MM.1S (cell line): ENCODE data around the gene CCDC28B.

Experiments used
- DNase-seq: peaks from one replicate; pipeline ENCODE4 v3.0.0-alpha.2; 2015
- H2AFZ ChIP-seq: fragments of 300-600 bp; sonication (generic); 2 replicates; pipeline ENCODE4 v1.6.0; 2016; ENCODE audit warnings: antibody characterized with exemption, low read length
- H3F3A ChIP-seq: fragments of 300-600 bp; sonication (generic); 2 replicates; pipeline ENCODE4 v1.6.1; 2016; ENCODE audit warnings: mild to moderate bottlenecking, antibody characterized with exemption, low read length, moderate library complexity, mixed read lengths; ENCODE audit not compliant: insufficient read depth
- H3K27ac ChIP-seq: fragments of 300-600 bp; sonication (generic); 2 replicates; pipeline ENCODE4 v1.5.1; 2016; ENCODE audit warnings: mild to moderate bottlenecking, low read length
- H3K27me3 ChIP-seq: fragments of 300-600 bp; sonication (generic); replicated peaks from 2 replicates; pipeline ENCODE4 v1.6.0; 2016; ENCODE audit warnings: low read length; ENCODE audit not compliant: insufficient read depth
- H3K36me3 ChIP-seq: fragments of 300-600 bp; sonication (generic); replicated peaks from 2 replicates; pipeline ENCODE4 v1.6.1; 2016; ENCODE audit warnings: mild to moderate bottlenecking, low read length, mixed read lengths; ENCODE audit not compliant: insufficient read depth
- H3K4me1 ChIP-seq: fragments of 300-600 bp; sonication (generic); 2 replicates; pipeline ENCODE4 v1.6.1; 2016; ENCODE audit warnings: low read length, mixed read lengths
- H3K4me2 ChIP-seq: fragments of 300-600 bp; sonication (generic); 2 replicates; pipeline ENCODE4 v1.6.0; 2016; ENCODE audit warnings: low read depth, low read length
- H3K4me3 ChIP-seq: fragments of 300-600 bp; sonication (generic); 2 replicates; pipeline ENCODE4 v1.5.1; 2016; ENCODE audit warnings: low read length, mixed read lengths
- H3K79me2 ChIP-seq: fragments of 300-600 bp; sonication (generic); 2 replicates; pipeline ENCODE4 v1.6.1; 2016; ENCODE audit warnings: mixed run types, low read length, mixed read lengths
- H3K9ac ChIP-seq: fragments of 300-600 bp; sonication (generic); 2 replicates; pipeline ENCODE4 v1.6.1; 2016; ENCODE audit warnings: low read length, mixed read lengths
- H3K9me2 ChIP-seq: fragments of 300-600 bp; sonication (generic); replicated peaks from 2 replicates; pipeline ENCODE4 v1.6.1; 2016; ENCODE audit warnings: mild to moderate bottlenecking, low read length, mixed read lengths; ENCODE audit not compliant: insufficient read depth
- H3K9me3 ChIP-seq: fragments of 300-600 bp; sonication (generic); replicated peaks from 2 replicates; pipeline ENCODE4 v1.6.1; 2016; ENCODE audit warnings: mild to moderate bottlenecking, low read length, mixed read lengths; ENCODE audit not compliant: insufficient read depth
- H4K20me1 ChIP-seq: fragments of 300-600 bp; sonication (generic); 2 replicates; pipeline ENCODE4 v1.6.1; 2016; ENCODE audit warnings: mild to moderate bottlenecking, low read length, moderate library complexity, mixed read lengths; ENCODE audit not compliant: insufficient read depth
- CTCF ChIP-seq: fragments of 300-600 bp; sonication (generic); IDR thresholded peaks from 2 replicates; pipeline ENCODE4 v1.5.1; 2016; ENCODE audit warnings: antibody characterized with exemption, low read length, mixed read lengths
- EZH2 ChIP-seq: fragments of 300-600 bp; sonication (generic); optimal IDR thresholded peaks from 2 replicates; pipeline ENCODE3; 2017; ENCODE audit warnings: low read depth, mild to moderate bottlenecking, antibody characterized with exemption, low read length, mixed read lengths
- EZH2phosphoT487 ChIP-seq: fragments of 300-600 bp; sonication (generic); IDR thresholded peaks from 2 replicates; pipeline ENCODE4 v1.6.1; 2018; ENCODE audit warnings: antibody characterized with exemption, low read length

CCDC28B gene

GRCh38 chr1:32224285-32224684 is 23.9 kb downstream of the CCDC28B start:
- no peaks in the 10 kb centered on the region for H4K20me1 ChIP-seq
- no peak overlapping the region for H3K4me2 ChIP-seq
- no peak overlapping the region for H3K9ac ChIP-seq
- peaks cover 7% of the 10 kb centered on the region; the same call in 1 of the 2 replicates for H3K36me3 ChIP-seq
- no peak for DNase-seq
- no peak overlapping the region for H3K4me3 ChIP-seq
- no peaks in the 10 kb centered on the region for H3K9me2 ChIP-seq
- H3K79me2 ChIP-seq = peaks cover 39% of the 10 kb centered on the region
- H2AFZ ChIP-seq = no peak overlapping the region
- H3K27me3 ChIP-seq = no peaks in the 10 kb centered on the region
- no peak overlapping the region for H3K27ac ChIP-seq
- no peaks in the 10 kb centered on the region for H3F3A ChIP-seq
- H3K4me1 ChIP-seq = peaks cover 5% of the 10 kb centered on the region; the same call in 1 of the 2 replicates
- no peak for TF ChIP-seq EZH2
- no peak for TF ChIP-seq CTCF
- H3K9me3 ChIP-seq = no peaks in the 10 kb centered on the region

- Histone ChIP-seq H2AFZ (no peak overlapping the region), H3K9me2 (no peaks in the 10 kb centered on the region), H4K20me1 (no peaks in the 10 kb centered on the region), H3K4me1 (0 out of 2 replicates have a peak, but pooled peaks cover 2% of the 10 kb centered on the region), H3F3A (no peaks in the 10 kb centered on the region), H3K27ac (no peak overlapping the region), H3K9me3 (no peaks in the 10 kb centered on the region), H3K27me3 (no peaks in the 10 kb centered on the region), H3K36me3 (peaks cover 7% of the 10 kb centered on the region), H3K9ac (no peak overlapping the region), H3K4me2 (no peak overlapping the region), H3K4me3 (no peak overlapping the region), H3K79me2 (peaks cover 14% of the 10 kb centered on the region)
- TF ChIP-seq CTCF = no peak
- TF ChIP-seq EZH2 = no peak
- TF ChIP-seq EZH2phosphoT487 = no peak
- no peak for DNase-seq
These were observed 28.4 kb downstream of the CCDC28B start for GRCh38 chr1:32228771-32229170.

GRCh38 chr1:32231843-32232432 is 31.5 kb downstream of the CCDC28B start:
- H3K4me1 ChIP-seq = no peaks in the 10 kb centered on the region
- H3F3A ChIP-seq = no peaks in the 10 kb centered on the region
- no peak for TF ChIP-seq CTCF
- TF ChIP-seq EZH2phosphoT487 = no peak
- TF ChIP-seq EZH2 = no peak
- no peaks in the 10 kb centered on the region for H3K27me3 ChIP-seq
- H3K9ac ChIP-seq = no peak overlapping the region
- H2AFZ ChIP-seq = no peak overlapping the region
- no peaks in the 10 kb centered on the region for H3K9me2 ChIP-seq
- no peaks in the 10 kb centered on the region for H3K9me3 ChIP-seq
- H3K27ac ChIP-seq = no peak overlapping the region
- no peak overlapping the region for H3K4me2 ChIP-seq
- DNase-seq = no peak
- H3K36me3 ChIP-seq = peaks cover 4% of the 10 kb centered on the region
- no peak overlapping the region for H3K4me3 ChIP-seq
- H4K20me1 ChIP-seq = no peaks in the 10 kb centered on the region
- no peaks in the 10 kb centered on the region for H3K79me2 ChIP-seq
